Measurements from ENCODE around the gene TIMMDC1. TPM values are rescaled to one million over a fixed set of nuclear protein-coding genes. Genes with fewer than 3 reads are reported as not detected.

The TIMMDC1 gene, protein sequence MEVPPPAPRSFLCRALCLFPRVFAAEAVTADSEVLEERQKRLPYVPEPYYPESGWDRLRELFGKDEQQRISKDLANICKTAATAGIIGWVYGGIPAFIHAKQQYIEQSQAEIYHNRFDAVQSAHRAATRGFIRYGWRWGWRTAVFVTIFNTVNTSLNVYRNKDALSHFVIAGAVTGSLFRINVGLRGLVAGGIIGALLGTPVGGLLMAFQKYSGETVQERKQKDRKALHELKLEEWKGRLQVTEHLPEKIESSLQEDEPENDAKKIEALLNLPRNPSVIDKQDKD
- total RNA-seq = 31.2 TPM

DNA sequence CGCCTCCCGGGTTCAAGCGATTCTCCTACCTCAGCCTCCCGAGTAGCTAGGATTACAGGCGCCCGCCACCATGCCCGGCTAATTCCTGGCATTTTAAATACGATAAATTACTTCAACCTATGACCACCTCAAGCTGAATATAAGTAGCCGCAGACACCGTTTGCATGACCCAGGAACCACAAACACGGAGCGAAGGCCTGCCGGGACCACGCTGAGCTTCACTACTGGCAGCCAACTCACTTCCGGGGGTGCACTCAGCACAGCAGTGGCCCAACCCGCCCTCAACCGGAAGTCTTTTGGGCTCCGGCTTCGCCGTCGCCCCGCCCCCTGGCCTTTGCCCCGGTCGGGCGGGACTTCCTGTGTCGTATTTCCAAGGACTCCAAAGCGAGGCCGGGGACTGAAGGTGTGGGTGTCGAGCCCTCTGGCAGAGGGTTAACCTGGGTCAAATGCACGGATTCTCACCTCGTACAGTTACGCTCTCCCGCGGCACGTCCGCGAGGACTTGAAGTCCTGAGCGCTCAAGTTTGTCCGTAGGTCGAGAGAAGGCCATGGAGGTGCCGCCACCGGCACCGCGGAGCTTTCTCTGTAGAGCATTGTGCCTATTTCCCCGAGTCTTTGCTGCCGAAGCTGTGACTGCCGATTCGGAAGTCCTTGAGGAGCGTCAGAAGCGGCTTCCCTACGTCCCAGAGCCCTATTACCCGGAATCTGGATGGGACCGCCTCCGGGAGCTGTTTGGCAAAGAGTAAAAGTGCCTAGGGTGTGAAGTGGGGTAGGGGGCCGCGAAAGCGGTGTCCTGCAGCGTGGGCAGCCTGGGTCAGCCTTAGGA is at the start of gene TIMMDC1:
Gene TIMMDC1, plus strand, starts transcription at position 362 of the 826 bp plus-strand sequence. Its CDS starts 187 bp downstream, at position 549.
- peak; percentile 98 for DNase-seq

DNA sequence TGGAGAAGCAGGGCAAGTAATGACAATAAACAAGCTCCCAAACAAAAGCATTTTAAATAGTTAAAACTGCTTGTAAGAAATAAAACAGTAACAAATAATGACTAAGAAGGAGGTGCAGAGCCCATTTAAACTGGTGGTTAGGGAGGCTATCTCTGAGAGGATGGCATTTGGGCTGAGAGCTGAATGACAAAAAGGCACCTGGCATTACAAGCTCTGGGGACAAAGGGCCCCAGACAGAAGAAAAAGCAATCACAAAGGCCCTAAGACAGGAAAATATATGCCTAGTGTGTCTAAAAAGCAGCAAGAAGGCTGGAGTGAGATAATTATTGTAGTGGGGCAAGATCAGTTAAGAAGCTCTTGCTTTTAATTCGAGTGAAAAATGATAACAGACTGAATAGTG is 44.5 kb upstream of the TIMMDC1 start:
- DNase-seq = no peak

DNA sequence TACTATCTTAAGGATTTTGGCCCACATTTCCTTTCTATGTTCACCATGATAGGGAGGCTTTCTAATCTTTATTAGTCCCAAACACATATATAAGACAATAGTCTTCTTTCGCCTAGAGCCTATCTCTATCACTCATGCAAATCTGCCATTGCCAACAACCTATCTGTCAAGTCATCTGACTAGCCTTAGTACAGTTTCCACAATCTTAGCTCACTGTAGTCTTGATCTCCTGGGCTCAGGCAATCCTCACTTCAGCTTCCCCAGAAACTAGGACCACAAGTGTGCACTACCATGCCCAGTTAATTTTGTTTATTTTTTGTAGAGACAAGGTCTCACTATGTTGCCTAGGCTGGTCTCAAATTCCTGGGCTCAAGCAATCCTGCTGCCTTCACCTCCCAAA is 41.9 kb upstream of the TIMMDC1 start:
- no peak for DNase-seq

DNA sequence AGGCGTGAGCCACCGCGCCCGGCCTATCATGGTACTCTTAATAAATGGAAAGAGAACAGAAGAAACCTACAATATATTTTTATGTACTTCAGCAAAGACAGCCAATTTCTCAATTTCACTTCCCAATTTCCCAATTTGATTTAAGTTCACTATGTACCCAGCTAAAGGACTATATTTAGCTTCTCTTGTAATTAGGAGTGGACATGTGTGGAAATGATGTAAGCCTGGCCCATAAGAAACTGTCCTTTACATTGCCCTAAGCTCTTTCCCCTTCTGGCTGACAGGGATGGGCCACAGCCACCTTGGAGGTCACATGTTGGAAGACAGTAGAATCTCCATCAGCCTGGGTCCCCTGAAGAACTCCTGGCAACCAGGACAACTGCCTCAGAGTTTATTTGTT is 41.1 kb upstream of the TIMMDC1 start:
- DNase-seq = no peak

DNA sequence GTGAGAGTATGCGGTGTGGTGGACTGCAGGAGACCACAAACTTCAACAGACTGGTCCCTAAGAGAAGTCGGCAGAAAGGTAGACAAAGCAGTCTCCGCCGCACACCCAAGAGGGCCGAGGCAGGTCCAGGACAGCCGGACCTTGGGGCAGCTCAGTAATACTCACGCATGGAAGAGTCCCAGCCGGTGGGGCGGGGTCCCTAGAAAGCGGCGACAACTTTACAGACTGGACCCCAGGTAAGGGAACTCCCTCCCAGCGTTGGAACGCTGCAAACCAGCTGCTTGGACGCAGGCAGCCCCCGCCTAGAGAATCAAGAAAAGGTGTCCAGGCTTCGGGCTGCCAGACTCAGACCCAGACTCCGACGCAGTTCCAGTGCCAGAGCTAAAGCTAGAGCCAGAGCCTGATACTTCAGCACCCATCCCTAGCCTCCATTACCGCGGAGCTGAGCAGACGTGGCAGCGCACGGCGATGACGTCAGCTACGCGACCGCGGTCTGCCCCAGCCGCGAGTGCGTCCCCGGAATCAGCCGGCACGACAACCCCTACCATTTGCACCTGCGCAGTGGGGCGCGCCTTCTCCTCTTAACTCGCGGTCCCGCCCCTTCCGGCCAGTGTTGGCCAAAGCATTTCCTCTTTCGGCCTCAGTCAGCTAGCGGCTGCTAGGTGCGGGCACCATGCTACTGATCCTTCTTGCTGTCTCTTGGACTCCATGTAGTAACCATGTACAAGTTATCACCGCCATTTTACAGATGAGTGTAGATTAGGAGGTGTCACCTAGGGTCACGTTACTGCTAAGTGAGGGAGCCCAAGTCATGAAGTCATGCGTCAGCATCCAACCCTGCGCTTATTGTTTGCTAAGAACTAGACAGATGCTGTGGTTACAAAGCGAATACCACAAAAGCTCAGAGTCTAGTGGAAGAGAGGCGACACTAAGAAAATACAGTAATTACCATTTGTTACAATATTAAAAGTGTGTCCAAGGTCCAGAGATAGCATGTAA is 34.9 kb upstream of the TIMMDC1 start, which contains the start of gene TMEM39A:
Gene TMEM39A, minus strand, starts transcription at position 445 of the 999 bp plus-strand sequence. CDS start 1,541 bp downstream, outside the sequence.
- peak; percentile 95 for DNase-seq

DNA sequence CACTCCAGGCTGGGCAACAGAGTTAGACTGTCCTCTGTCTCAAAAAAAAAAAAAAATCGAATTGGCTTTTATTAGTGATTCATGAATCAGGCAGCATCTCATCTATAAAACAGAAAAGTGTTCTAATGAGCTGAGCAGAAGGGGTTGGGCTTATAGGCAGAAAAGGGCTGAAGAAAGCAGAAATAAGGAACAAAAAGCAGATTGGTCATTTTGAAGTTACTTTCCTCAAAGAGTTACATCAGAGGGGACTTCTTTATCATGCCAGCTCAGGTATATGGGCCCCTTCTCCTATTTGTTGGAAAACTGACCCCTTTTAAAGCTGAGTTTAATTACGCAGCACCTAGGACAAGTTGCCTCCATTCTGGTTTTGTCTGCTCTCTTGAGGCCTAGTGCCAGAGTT is 30.3 kb upstream of the TIMMDC1 start:
- no peak for DNase-seq

DNA sequence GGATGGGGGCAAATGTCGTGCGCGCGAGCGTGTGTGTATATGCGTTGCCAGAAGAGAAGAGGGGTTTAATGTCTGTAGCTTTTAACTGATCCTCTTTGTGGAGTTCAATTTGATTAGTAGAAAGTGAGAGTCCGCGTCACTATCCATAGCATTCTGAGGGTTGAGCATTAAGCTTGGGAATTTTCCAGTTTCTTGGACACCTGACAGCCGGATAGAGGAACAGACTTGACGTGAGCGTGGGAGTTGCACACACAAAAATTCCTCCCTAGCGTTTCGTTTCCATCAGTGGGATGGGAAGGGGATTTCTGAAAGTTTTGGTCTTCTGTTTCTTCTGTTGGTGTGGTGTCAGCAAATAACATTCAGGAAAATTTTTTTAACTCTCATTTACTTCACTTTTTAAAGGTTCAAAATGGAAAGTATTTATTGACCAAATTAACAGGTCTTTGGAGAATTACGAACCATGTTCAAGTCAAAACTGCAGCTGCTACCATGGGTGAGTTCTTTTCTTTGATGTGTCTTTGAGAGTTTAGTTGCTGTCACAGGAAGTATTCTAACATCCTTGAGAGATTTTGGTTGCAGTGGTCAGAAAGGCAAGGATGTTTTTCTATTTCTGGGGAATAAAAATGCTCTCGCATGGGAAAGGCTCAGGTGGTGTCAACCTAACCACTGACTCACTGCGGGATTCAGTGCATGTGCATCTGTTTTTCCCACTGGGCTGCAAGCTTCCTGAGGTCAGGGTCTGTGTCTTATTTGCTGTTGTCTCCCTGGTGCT is 28.7 kb upstream of the TIMMDC1 start:
- DNase-seq = peak; percentile 10

DNA sequence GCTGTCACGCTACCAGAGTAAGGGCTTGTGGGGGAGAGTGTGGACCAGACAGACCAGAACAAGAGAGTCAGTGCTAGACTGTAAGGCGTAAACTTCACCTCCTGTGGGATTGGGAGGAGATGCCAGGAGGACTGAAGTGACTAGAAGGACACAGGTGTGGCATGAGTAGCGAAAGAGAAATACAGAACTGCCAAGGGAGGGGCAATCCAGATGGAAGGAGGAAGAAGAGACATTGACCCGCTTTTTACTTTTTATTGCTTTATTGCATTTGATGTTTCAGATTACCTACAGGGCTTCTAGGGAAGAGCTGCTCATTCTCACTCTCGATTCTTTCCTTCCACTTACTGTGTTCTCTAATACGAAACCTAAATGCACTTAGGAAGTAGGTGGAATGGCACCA is 27.5 kb upstream of the TIMMDC1 start:
- no peak for DNase-seq

DNA sequence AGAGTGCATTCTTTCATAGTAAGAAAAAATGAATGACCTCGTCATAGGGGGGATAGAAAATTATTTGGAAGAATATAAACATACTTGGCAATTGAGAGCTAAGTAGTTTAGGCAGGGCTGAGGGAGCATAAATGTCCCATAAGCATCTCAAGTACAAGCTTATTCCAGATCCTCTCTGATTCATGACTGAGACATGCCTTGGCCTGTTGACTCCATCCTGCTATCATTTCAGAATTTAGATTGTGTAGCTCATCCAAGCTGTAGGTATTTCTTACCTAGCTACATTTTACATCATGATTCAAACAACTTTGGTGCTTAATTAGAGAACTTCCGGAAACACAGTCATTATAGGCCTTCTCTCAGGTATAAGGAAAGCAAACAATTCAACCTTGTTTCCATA is 17.3 kb upstream of the TIMMDC1 start:
- DNase-seq = no peak

DNA sequence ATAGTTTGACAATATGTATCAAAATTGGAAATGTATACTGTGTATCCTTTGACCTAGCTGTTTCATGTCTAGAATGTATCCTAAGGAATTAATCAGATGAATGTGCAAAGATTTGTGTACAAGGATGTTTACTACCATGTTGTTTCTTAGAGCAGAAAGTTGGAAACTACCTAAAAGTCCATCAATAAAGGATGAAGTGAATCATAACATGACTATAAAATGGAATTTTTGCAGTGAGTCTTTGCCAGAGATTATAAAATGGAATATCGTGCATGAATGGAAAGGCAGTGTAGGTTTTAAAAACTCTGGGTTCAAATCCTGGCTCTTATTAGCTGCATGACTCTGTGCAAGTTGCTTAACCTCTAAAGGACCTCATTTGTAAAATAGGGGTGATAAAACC is 15.2 kb upstream of the TIMMDC1 start:
- no peak for DNase-seq

DNA sequence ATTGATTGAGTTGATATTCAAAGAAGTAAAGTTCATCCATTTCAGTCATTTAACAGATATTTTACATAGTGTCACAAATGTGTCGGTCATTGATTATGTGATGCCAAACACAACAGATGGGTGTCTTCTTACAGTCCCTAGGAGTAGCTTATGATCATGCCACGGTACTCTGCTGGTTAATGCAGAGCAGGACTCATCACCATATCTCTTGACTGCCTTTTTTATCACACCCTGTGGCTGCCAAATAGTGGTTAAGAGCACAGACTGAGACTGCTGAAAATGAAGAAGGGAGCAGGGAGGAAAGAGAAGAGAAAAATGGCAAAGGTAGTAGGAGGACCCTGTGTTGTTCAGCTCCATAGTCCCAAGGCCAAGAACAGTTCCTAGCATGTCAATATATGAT is 12.8 kb upstream of the TIMMDC1 start:
- DNase-seq = no peak

DNA sequence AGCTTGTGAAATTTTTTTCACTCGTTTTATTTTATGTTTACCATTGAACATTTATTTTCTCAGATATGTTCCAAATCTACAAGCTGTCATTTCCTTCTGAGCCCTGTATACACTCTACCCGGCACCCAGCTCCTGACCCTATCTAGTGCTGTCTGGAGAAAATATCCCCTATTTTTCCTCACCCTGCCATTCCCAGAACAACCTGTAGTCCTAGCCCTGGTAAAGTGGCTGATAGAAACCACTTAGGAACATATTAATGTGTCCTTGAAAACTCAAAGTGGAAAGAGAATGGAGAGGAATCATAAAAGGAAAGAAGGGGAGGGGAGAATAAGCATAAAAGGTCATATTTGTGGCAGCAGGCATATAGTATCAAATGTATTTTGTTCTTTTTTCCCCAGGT is 8.2 kb upstream of the TIMMDC1 start:
- no peak for DNase-seq

DNA sequence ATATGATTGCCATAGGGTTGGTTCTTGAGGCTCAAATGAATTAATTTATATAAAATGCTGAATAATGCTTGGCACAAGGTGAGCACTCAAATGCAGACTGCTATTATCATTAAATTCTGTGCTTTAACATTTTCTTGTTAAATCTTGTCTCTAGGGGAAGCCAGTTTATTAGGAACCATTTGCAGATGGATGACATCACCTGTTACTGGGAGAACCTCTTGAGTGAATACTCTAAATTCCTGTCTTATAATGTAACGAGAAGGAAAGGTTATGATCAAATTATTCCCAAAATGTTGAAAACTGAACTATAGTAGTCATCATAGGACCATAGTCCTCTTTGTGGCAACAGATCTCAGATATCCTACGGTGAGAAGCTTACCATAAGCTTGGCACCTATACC is 6.2 kb upstream of the TIMMDC1 start:
- DNase-seq = no peak

DNA sequence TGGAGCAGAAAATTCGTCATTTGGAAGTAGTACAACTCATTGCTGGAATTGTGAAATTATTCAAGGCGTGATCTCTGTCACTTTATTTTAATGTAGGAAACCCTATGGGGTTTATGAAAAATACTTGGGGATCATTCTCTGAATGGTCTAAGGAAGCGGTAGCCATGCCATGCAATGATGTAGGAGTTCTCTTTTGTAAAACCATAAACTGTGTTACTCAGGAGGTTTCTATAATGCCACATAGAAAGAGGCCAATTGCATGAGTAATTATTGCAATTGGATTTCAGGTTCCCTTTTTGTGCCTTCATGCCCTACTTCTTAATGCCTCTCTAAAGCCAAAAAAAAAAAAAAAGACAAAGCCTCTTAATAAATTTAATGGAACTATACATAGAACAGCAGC is 5.5 kb upstream of the TIMMDC1 start:
- no peak for DNase-seq

DNA sequence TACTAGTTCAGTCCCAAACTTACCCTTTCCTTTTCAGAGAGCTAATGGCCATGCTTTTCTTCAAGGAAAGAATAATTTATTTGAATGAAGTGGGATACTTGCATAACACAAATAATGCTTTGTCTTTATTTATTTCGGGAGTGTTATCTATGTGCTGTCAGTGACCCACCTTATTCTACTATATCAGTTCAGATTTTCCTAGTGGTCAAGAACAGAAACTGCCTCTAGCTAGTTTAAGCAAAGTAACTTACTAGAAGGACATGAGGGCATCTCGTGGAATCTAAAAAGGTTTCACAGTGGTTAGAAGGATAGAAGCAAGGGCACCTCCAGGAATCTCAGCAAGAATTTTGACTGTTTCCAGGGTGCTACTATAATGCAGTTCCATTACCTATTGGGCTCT is 3.8 kb upstream of the TIMMDC1 start:
- DNase-seq = no peak

DNA sequence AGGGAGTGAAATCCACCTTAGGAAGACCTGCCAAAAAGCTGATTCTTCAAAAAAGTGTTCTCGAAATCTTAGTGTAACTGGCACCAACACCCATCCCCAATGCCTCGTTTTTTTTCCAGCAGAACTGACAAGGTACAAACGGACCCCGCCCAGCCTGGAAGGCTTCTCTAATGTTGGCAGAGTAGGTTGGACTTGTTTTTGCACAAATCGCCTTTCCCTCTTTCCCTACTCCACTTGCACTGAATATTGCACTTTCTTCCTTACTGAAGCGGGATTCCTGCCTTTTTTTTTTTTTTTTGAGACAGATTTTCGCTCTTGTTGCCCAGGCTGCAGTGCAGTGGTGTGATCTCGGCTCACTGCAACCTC is 544 bp upstream of the TIMMDC1 start:
- no peak for DNase-seq

DNA sequence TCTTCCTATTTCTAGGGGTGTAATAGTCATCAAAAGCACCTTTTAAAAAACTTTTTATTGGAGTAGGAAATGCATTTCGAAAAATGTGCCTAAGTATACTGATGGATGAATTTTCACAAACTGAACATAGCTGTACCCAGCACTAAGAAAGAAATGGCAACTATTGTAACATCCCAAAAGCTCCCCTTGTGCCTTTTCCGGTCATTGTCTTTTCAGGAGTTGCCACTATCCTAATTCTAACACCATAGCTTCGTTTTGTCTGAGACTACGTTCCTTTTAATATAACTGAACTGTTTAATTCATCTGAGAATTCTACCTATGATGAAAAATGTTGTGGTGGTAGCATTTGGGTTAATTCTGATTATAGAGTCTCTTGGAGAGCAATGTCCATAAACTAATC is 1.9 kb downstream of the TIMMDC1 start:
- DNase-seq = no peak

DNA sequence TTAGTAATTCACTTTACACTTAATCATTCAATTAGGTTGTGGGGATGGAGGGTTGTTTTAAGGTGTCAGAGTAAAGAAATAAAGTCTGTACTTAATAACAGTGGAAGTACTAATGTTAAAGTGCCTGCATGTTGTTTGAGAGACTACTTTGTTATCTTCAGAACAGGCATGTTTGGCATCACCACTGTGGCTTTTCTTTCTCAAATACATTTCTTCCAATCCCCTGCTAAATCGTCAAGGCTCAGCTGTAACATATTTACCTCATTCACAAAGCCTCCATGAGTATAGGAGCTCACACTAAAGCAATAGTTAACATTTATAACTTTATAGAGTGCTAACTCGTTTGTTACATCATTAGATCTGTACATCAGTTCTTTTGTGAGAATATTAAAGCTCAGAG is 2.6 kb downstream of the TIMMDC1 start:
- no peak for DNase-seq

DNA sequence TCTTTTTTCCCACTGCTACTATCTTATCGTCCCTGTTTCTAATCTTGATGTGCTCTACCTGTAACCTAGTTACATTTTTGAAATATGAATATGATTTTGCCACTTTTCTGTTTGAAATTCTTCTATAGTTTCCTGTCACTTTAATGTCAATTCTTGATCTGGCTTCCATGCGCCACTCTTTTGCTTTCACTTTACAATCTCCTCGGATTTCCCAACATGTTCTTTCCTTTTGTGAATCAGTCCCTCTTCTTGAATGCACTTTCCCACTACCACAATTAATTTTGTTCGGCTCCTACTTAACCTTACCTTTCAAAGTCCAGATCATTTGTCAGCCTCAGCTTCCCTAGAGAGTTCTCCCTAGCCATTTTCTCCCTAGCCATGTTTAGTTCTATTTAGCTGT is 8.3 kb downstream of the TIMMDC1 start:
- no peak for DNase-seq

DNA sequence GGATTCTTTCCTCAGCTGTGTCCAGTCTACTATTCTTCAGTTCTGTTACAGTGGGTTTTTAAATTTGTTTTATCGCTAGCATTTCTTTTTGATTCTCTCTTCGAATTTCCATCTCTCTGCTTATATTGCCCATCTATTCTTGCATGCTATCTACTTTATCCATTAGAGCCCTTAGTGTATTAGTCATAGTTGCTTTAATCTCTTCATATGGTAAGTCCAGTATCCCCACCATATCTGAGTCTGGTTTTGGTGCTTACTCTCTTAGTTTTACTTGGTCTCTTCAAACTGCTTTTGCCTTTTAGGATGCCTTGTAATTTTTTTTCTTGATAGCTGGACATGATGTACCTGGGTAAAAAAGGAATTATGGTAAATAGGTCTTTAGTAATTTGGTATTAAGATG is 9.1 kb downstream of the TIMMDC1 start:
- no peak for DNase-seq

DNA sequence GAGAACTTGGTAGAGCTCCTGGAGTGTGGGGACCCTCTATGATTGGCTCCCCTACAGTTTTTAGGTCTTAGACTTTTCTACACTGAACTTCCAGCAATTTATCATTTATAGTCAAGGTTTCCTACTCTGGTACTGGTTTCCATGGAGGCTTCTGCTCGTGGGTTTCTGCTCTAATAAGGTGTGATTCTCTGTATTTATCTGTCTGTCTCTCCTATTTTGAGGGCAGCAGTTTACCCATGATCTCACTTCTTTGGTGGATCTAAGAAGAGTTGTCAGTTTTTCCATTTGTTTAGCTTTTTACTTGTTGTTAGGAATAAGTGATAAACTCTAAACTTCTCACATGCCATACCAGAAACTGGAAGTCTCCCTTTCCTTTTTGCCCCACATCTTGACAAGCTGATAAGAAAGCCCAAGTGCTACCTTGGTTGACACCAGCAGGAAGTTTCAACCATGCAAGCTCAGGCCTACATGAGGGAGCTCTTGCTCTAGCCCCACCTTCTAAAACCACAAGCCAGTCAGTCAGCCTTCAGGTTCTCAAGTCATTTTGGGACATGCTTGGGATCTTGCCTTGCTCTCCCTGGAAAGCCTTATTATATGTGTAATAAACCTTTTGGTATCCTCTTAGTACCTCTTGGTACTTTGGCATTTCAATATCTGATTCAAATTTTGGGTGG is 10.0 kb downstream of the TIMMDC1 start:
- no peak for DNase-seq
